HL-60 (cell line): ENCODE results near the gene URGCP.

Source experiments
- POLR2AphosphoS5 ChIP-seq: IDR thresholded peaks from 2 replicates; pipeline ENCODE4 v1.6.1; 2012; ENCODE audit warnings: low read depth
- TF ChIP-seq, protein P1 (sequence below): IDR thresholded peaks from one replicate; pipeline ENCODE4 v1.5.1; 2011; ENCODE audit warnings: low read length, control low read depth, inconsistent platforms; ENCODE audit not compliant: insufficient read depth
- TF ChIP-seq, protein P2 (sequence below): IDR thresholded peaks from 2 replicates; pipeline ENCODE4 v1.6.1; 2012; ENCODE audit warnings: low read depth; ENCODE audit not compliant: insufficient replicate concordance

DNA sequence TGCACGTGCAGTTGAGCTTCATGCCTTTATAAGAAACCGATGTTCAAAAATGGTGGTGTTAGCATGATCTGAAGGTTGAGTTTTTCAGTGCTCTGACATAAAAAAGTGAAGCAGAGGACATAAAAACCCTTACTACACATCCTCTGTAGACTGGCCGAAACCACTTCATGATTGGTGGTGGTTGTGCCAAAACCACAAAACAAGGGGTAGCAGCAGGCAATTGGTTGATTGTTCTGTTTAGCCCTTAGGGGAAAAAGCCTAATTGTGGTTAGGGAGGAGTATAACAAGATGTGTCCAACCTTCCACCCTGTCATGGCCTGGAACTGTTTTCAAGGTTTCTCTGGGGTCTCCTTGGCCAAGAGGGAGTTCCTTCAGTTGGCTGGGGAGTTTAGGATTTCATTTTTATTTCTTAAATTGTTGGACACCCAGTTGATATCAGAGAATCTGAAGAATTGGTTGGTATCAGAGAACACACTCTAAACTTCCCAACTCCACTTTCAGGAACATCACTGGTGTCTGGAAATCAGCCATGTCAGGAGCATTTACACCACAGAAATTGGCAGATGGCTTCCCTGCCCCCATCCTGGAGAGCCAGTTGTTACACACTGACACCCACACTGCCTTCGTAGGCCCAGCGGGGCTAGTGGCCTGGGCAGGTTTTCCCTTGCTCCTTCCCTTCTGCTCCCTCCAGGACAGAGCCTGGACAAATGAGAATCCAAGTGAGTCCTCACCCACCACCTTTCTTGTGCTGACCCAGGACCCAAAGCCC is 55.9 kb downstream of the URGCP start:
- TF ChIP-seq, protein P1, sequence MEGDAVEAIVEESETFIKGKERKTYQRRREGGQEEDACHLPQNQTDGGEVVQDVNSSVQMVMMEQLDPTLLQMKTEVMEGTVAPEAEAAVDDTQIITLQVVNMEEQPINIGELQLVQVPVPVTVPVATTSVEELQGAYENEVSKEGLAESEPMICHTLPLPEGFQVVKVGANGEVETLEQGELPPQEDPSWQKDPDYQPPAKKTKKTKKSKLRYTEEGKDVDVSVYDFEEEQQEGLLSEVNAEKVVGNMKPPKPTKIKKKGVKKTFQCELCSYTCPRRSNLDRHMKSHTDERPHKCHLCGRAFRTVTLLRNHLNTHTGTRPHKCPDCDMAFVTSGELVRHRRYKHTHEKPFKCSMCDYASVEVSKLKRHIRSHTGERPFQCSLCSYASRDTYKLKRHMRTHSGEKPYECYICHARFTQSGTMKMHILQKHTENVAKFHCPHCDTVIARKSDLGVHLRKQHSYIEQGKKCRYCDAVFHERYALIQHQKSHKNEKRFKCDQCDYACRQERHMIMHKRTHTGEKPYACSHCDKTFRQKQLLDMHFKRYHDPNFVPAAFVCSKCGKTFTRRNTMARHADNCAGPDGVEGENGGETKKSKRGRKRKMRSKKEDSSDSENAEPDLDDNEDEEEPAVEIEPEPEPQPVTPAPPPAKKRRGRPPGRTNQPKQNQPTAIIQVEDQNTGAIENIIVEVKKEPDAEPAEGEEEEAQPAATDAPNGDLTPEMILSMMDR, result no peak
- peak; percentile 68 for TF ChIP-seq POLR2AphosphoS5
- TF ChIP-seq, protein P2, sequence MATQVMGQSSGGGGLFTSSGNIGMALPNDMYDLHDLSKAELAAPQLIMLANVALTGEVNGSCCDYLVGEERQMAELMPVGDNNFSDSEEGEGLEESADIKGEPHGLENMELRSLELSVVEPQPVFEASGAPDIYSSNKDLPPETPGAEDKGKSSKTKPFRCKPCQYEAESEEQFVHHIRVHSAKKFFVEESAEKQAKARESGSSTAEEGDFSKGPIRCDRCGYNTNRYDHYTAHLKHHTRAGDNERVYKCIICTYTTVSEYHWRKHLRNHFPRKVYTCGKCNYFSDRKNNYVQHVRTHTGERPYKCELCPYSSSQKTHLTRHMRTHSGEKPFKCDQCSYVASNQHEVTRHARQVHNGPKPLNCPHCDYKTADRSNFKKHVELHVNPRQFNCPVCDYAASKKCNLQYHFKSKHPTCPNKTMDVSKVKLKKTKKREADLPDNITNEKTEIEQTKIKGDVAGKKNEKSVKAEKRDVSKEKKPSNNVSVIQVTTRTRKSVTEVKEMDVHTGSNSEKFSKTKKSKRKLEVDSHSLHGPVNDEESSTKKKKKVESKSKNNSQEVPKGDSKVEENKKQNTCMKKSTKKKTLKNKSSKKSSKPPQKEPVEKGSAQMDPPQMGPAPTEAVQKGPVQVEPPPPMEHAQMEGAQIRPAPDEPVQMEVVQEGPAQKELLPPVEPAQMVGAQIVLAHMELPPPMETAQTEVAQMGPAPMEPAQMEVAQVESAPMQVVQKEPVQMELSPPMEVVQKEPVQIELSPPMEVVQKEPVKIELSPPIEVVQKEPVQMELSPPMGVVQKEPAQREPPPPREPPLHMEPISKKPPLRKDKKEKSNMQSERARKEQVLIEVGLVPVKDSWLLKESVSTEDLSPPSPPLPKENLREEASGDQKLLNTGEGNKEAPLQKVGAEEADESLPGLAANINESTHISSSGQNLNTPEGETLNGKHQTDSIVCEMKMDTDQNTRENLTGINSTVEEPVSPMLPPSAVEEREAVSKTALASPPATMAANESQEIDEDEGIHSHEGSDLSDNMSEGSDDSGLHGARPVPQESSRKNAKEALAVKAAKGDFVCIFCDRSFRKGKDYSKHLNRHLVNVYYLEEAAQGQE, result no peak
